Measurements from ENCODE around the gene MAPKAPK5. TPM values are rescaled to one million over a fixed set of nuclear protein-coding genes. Genes with fewer than 3 reads are reported as not detected.

The MAPKAPK5 gene
- total and polyA plus RNA-seq, 10 of the 15 experiments (the other 5 are each of a cell fraction or from before 2014, with no cell fraction given): 12.6 to 54.3 (median 41.5) TPM

GRCh38 chr12:111886662-111887545 is 44.9 kb downstream of the MAPKAPK5 start:
- H3K27ac ChIP-seq (ENCODE audit: control insufficient read depth, insufficient read depth): no peak overlapping the region
- H3K9me3 ChIP-seq (replicated peaks; ENCODE audit: control insufficient read depth, insufficient read depth, low read length): no peaks in the 10 kb centered on the region
- H3K9ac ChIP-seq (ENCODE audit: control insufficient read depth, insufficient read depth, low read length): no peak overlapping the region
- peaks cover 21 to 24% of the 10 kb centered on the region in 2 experiments for H3K36me3 ChIP-seq (ENCODE audit: control insufficient read depth in 2 of 2, insufficient read depth in 2 of 2, low read length in 1 of 2)
- CTCF ChIA-PET: interaction anchor here (0.6 kb wide), 1 partner anchor 326 kb away, joined by 3 read pairs; no protein-coding TSS in a partner anchor
- DNase-seq (ENCODE audit: low read depth, low spot score) (no peak), ATAC-seq (no peak), FAIRE-seq (no peak)
- no peak overlapping the region for H3K4me2 ChIP-seq (ENCODE audit: control insufficient read depth, insufficient read depth)
- TF ChIP-seq NR2C2 (IDR thresholded peaks at IDR 0.05; ENCODE audit: borderline replicate concordance, control insufficient read depth, insufficient read length, low read depth) (no peak), YY1 (IDR thresholded peaks at IDR 0.05; ENCODE audit: low read depth, low read length) (no peak), BCLAF1 (IDR thresholded peaks at IDR 0.05) (no peak), SIN3A (IDR thresholded peaks at IDR 0.05; ENCODE audit: low read depth, low read length) (no peak)
- no peaks in the 10 kb centered on the region for H3K27me3 ChIP-seq (replicated peaks in 1 of 2; ENCODE audit: control insufficient read depth in 2 of 2, insufficient read depth in 2 of 2, low read length in 1 of 2)
- BruUV-seq (replicated peaks): no TSS peak
- H3K79me2 ChIP-seq (ENCODE audit: control insufficient read depth, insufficient read depth, low read length): no peaks in the 10 kb centered on the region
- in situ Hi-C loops (cut with MboI) (no loop called here), intact Hi-C loops (cut with micrococcal nuclease; ENCODE audit: unreplicated experiment) (no loop called here)
- RAD21 ChIA-PET (ENCODE audit: unreplicated experiment): no interaction called here
- no peak overlapping the region for H3K4me3 ChIP-seq
- no peaks in the 10 kb centered on the region for H4K20me1 ChIP-seq (ENCODE audit: control insufficient read depth, insufficient read depth)
- H2AFZ ChIP-seq (ENCODE audit: control insufficient read depth, low read depth, low read length): no peak overlapping the region
- H3K4me1 ChIP-seq (ENCODE audit: control insufficient read depth, insufficient read depth, low read length): no peaks in the 10 kb centered on the region
- WGBS (ENCODE audit: insufficient coverage, insufficient replicate concordance, low lambda C conversion rate, missing lambda C conversion rate): 82% methylated on average over 7 of the region's 7 CpGs
- POLR2A ChIA-PET: no interaction called here
- SMC1A ChIA-PET (ENCODE audit: uncharacterized antibody, unreplicated experiment): no interaction called here
